K562 (cell line): ENCODE measurements around the gene RNASE8. TPM values are rescaled to one million over a fixed set of nuclear protein-coding genes. Genes with fewer than 3 reads are reported as not detected.

Experiments used
- ATAC-seq: fragments of 200-7000 bp; cut with Tn5 transposase; 3 replicates; pipeline ENCODE4 v1.9.1; 2020; ENCODE audit warnings: moderate library complexity
- BruUV-seq: library from RNA; stranded (reverse); fragments of 400-500 nt; replicated peaks from 2 replicates; lab custom pipeline; 2021; lab: Mats Ljungman, UMichigan
- CTCF ChIA-PET: fragments of 300-600 bp; formaldehyde crosslinking; extraction: SDS; loops from one replicate; lab custom pipeline; 2021; ENCODE audit warnings: low intra/inter-chr PET ratio; lab: Yijun Ruan, JAX
- POLR2A ChIA-PET: fragments of 300-600, 350-650 bp; sonication (Branson Sonifier 250); formaldehyde crosslinking; extraction: SDS; loops from one replicate; lab custom pipeline; 2021; ENCODE audit warnings: antibody characterized with exemption, inconsistent platforms; lab: Yijun Ruan, JAX
- DNase-seq, 4 experiments: peaks; one replicate each; pipeline versions ENCODE4 v3.0.0 to v3.0.0-alpha.2; 2011 to 2018; ENCODE audit warnings: low spot score in 3 of 4, mixed read lengths in 3 of 4; ENCODE audit errors: extremely low read depth in 1 of 4
- FAIRE-seq: peaks from 2 replicates; lab custom pipeline; 2011; peaks lifted over from hg19 to GRCh38; lab: Jason Lieb, UNC
- H2AFZ ChIP-seq: 2 replicates; pipeline ENCODE4 v1.6.0; 2011; ENCODE audit warnings: low read depth, low read length, control low read depth, inconsistent platforms
- H3K27ac ChIP-seq: fragments of 200-600 bp; 3 replicates; pipeline ENCODE4 v1.8.0; 2011; ENCODE audit warnings: low read depth, mild to moderate bottlenecking, control low read depth, inconsistent platforms, low read length, moderate library complexity, mixed read lengths; ENCODE audit errors: extremely low read depth
- H3K27me3 ChIP-seq, 2 experiments: fragments of 300-600 bp in 1 of 2; 2 replicates in 1 of 2; 3 replicates in 1 of 2; pipeline versions ENCODE4 v1.6.0 to v1.8.0; 2011; ENCODE audit warnings: inconsistent platforms in 2 of 2, low read length in 2 of 2, mild to moderate bottlenecking in 1 of 2, mixed read lengths in 1 of 2, moderate library complexity in 1 of 2; ENCODE audit not compliant: control insufficient read depth in 2 of 2, insufficient read depth in 2 of 2
- H3K36me3 ChIP-seq: fragments of 300-600 bp; 3 replicates; pipeline ENCODE4 v1.8.0; 2011; ENCODE audit warnings: mild to moderate bottlenecking, low read length, inconsistent platforms; ENCODE audit not compliant: control insufficient read depth, insufficient read depth
- H3K4me1 ChIP-seq, 2 experiments: fragments of 200-600 bp in 1 of 2; replicated peaks in 1 of 2; 2 replicates in 1 of 2; 3 replicates in 1 of 2; pipeline versions ENCODE4 v1.5.1 to v1.8.0; 2011; ENCODE audit warnings: inconsistent platforms in 2 of 2, low read length in 2 of 2, mild to moderate bottlenecking in 1 of 2, mixed read lengths in 1 of 2, moderate library complexity in 1 of 2; ENCODE audit not compliant: control insufficient read depth in 2 of 2, insufficient read depth in 2 of 2
- H3K4me2 ChIP-seq: 2 replicates; pipeline ENCODE4 v1.6.1; 2011; ENCODE audit warnings: low read length, control low read depth, inconsistent platforms, mixed read lengths; ENCODE audit not compliant: insufficient read depth
- H3K4me3 ChIP-seq: fragments of 200-600 bp; sonication (generic), shearing (Covaris generic); 2 replicates; pipeline ENCODE4 v1.5.1; 2016; ENCODE audit warnings: control low read depth, inconsistent platforms
- H3K79me2 ChIP-seq: fragments of 200-600 bp; 3 replicates; pipeline ENCODE4 v1.8.0; 2011; ENCODE audit warnings: low read length, inconsistent platforms; ENCODE audit not compliant: control insufficient read depth, insufficient read depth
- H3K9ac ChIP-seq, 2 experiments: 2 replicates each; pipeline versions ENCODE4 v1.6.0 to v1.6.1; 2011; ENCODE audit warnings: low read depth in 2 of 2, low read length in 2 of 2, control low read depth in 1 of 2, inconsistent platforms in 1 of 2, mild to moderate bottlenecking in 1 of 2, mixed read lengths in 1 of 2; ENCODE audit not compliant: insufficient read depth in 1 of 2
- H3K9me1 ChIP-seq: one replicate; pipeline ENCODE4 v1.6.0; 2011; ENCODE audit warnings: inconsistent platforms, mild to moderate bottlenecking, low read length, moderate library complexity; ENCODE audit not compliant: control insufficient read depth, insufficient read depth
- H3K9me3 ChIP-seq: replicated peaks from 2 replicates; pipeline ENCODE4 v1.5.1; 2011; ENCODE audit warnings: low read depth, low read length, inconsistent platforms; ENCODE audit not compliant: control insufficient read depth, insufficient read depth
- H4K20me1 ChIP-seq: replicated peaks from 2 replicates; pipeline ENCODE4 v1.6.1; 2011; ENCODE audit warnings: low read length, inconsistent platforms, mixed read lengths; ENCODE audit not compliant: control insufficient read depth, insufficient read depth
- BCOR ChIP-seq: fragments of 450-650 bp; IDR thresholded peaks from 2 replicates; pipeline ENCODE4 v1.6.1; 2016
- CREBBP ChIP-seq: IDR thresholded peaks from one replicate; pipeline ENCODE4 v1.6.1; 2012; ENCODE audit warnings: low read depth, mild to moderate bottlenecking, control low read depth, inconsistent platforms, low read length
- MITF ChIP-seq: IDR thresholded peaks from 2 replicates; pipeline ENCODE4 v1.6.1; 2014; ENCODE audit warnings: antibody characterized with exemption
- RCOR1 ChIP-seq, 2 experiments: IDR thresholded peaks; 2 replicates each; pipeline ENCODE4 v1.6.1; 2012; ENCODE audit warnings: low read depth in 2 of 2, low read length in 2 of 2, borderline replicate concordance in 1 of 2, improper control_type of control experiment in 1 of 2
- SMARCC2 ChIP-seq: fragments of 450-650 bp; IDR thresholded peaks from 2 replicates; pipeline ENCODE4 v1.6.1; 2017; ENCODE audit warnings: antibody characterized with exemption, moderate library complexity, mild to moderate bottlenecking, low read depth
- SRSF3 ChIP-seq: fragments of 200-400 bp; formaldehyde crosslinking; IDR thresholded peaks from 2 replicates; pipeline ENCODE4 v1.6.1; 2016; ENCODE audit warnings: mild to moderate bottlenecking, low read length, moderate library complexity; ENCODE audit not compliant: insufficient read depth
- WGBS: fragments of 100-300 bp; shearing (Covaris generic); methylation state at CpG from one replicate; pipeline ENCODE4 v1.1.6; 2016; ENCODE audit warnings: low coverage, mixed read lengths; ENCODE audit not compliant: insufficient coverage; ENCODE audit errors: missing lambda C conversion rate; 5-methylcytosine and 5-hydroxymethylcytosine counted together
- in situ Hi-C: fragments of 300-500 bp; cut with MboI; formaldehyde crosslinking; loops from 4 replicates; pipeline ENCODE4 v1.15.0; 2018; ENCODE audit warnings: inconsistent platforms, mixed read lengths
- intact Hi-C: fragments of 100-400 bp; cut with micrococcal nuclease; formaldehyde crosslinking; loops from 2 replicates; pipeline ENCODE4 v1.14.2; 2022
- polyA plus RNA-seq, 8 experiments: library from polyadenylated mRNA; depleted of rRNA in 4 of 8; stranded (reverse) in 5 of 8; unstranded in 3 of 8; fragments of >200 nt; fragmentation: Nextera tagmentation in 2 of 8; fragmentation: Illumina TruSeq in 1 of 8; extraction: Ambion mirVana in 2 of 8; extraction: Trizol in 1 of 8; gene quantifications; 2 replicates each; pipeline versions ENCODE4 v1.2.1 to v1.2.3, GENCODE V29; 2011 to 2014; ENCODE audit warnings: inconsistent platforms in 1 of 8, missing spikeins in 1 of 8
- total RNA-seq, 7 experiments: library from RNA; depleted of rRNA in 6 of 7; stranded (reverse); fragments of >200 nt in 6 of 7; fragmentation: Illumina TruSeq in 2 of 7; extraction: Trizol in 2 of 7; gene quantifications; 2 replicates each; pipeline versions ENCODE4 v1.2.1 to v1.2.3, GENCODE V29; 2011 to 2021; ENCODE audit warnings: low replicate concordance in 1 of 7
- TF ChIP-seq, protein P1 (sequence below): fragments of 450-650 bp; IDR thresholded peaks from 2 replicates; pipeline ENCODE4 v1.6.1; 2016; ENCODE audit warnings: antibody characterized with exemption

The RNASE8 gene
- total and polyA plus RNA-seq, 9 of the 15 experiments (the other 6 are each of a cell fraction or from before 2014, with no cell fraction given), result not detected

DNA sequence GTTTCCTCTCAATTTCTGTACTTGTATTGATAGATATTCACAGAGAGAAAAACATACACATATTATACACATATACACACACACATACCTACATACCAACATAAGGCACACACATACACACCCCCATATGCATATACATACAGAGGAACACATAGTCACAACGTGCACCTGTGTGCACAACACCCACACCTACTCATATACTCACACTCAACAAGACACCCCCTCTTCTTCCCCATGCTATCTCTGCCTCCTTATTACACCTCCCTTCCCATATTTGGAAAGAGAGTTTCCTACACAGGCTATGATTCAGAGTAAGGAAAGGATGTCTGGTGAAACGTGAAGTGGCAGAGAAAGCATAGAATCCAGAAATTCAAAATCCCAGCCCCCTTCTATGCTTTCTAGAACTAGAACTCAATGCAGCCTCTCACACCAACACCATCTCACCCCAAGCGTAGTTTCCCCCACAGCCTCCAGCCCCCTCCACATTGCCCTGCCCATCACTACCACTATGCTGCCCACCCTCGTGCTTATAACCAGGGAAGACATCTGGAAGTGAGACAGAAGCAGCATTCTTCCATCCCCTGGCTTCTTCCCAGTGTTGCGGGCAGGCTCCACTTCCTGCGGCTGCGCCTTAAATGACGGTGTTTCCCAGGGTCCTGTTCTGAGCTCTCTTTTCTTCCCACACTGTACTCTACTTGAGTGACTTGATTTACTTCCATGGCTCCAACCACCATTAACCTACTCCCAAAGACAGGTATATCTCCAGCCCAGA is 2.4 kb downstream of the RNASE8 start:
- in situ Hi-C loops (no loop called here), intact Hi-C loops (no loop called here)
- no peaks in the 10 kb centered on the region for H3K79me2 ChIP-seq
- FAIRE-seq (no peak), DNase-seq (no peak), ATAC-seq (no peak)
- H3K9ac ChIP-seq, result no peak overlapping the region
- no peaks in the 10 kb centered on the region for H3K36me3 ChIP-seq
- POLR2A ChIA-PET, result interaction anchor here (0.7 kb wide), 1 partner anchor 26 kb away, joined by 4 read pairs; no protein-coding TSS in a partner anchor
- H4K20me1 ChIP-seq, result no peaks in the 10 kb centered on the region
- TF ChIP-seq MITF (no peak), SRSF3 (no peak), RCOR1 (IDR thresholded peaks at IDR 0.05; ENCODE audit: borderline replicate concordance in 1 of 2, low read depth in 2 of 2, low read length in 2 of 2) (no peak), CREBBP (no peak), SMARCC2 (no peak), BCOR (no peak)
- TF ChIP-seq, protein P1, sequence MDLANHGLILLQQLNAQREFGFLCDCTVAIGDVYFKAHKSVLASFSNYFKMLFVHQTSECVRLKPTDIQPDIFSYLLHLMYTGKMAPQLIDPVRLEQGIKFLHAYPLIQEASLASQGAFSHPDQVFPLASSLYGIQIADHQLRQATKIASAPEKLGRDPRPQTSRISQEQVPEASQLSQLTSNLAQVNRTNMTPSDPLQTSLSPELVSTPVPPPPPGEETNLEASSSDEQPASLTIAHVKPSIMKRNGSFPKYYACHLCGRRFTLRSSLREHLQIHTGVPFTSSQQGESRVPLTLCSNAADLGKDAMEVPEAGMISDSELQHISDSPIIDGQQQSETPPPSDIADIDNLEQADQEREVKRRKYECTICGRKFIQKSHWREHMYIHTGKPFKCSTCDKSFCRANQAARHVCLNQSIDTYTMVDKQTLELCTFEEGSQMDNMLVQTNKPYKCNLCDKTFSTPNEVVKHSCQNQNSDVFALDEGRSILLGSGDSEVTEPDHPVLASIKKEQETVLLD, result no peak
- no peak overlapping the region for H3K4me3 ChIP-seq
- no peak overlapping the region for H3K27ac ChIP-seq
- no peak overlapping the region for H3K4me2 ChIP-seq
- peak overlapping the region; percentile 74; the same call in 1 of the 2 replicates for H2AFZ ChIP-seq
- H3K27me3 ChIP-seq, result no peaks in the 10 kb centered on the region
- no peaks in the 10 kb centered on the region for H3K9me3 ChIP-seq
- CTCF ChIA-PET, result no interaction called here
- BruUV-seq, result no TSS peak
- WGBS, result 52% methylated on average over 8 of the region's 8 CpGs
- no peaks in the 10 kb centered on the region for H3K9me1 ChIP-seq
- H3K4me1 ChIP-seq, result no peaks in the 10 kb centered on the region; a peak in 2 of 5 replicates
